ENCODE measurements around the gene TMC1.

Gene TMC1

GRCh38 chr9:72721067-72721466 is 199.7 kb downstream of the TMC1 start:
- DNase-seq: no peak
- H3K4me1 ChIP-seq (ENCODE audit: control insufficient read depth, insufficient read depth, low read length, poor library complexity, severe bottlenecking): no peaks in the 10 kb centered on the region
- no peaks in the 10 kb centered on the region for H3K36me3 ChIP-seq (ENCODE audit: control insufficient read depth, insufficient read depth, low read length)
- H3K27me3 ChIP-seq (replicated peaks; ENCODE audit: control insufficient read depth, insufficient read depth, low read length, poor library complexity, severe bottlenecking): no peaks in the 10 kb centered on the region
- no peak overlapping the region for H3K27ac ChIP-seq (ENCODE audit: insufficient read depth, low read length, poor library complexity, severe bottlenecking)
- H3K4me3 ChIP-seq (ENCODE audit: insufficient read depth, low read depth, low read length, poor library complexity, severe bottlenecking): no peak overlapping the region
- no peaks in the 10 kb centered on the region for H3K9me3 ChIP-seq (ENCODE audit: control insufficient read depth, low read length)

GRCh38 chr9:72726947-72727346 is 205.5 kb downstream of the TMC1 start:
- H3K36me3 ChIP-seq (ENCODE audit: control insufficient read depth, insufficient read depth, low read length): no peaks in the 10 kb centered on the region
- H3K9me3 ChIP-seq (ENCODE audit: control insufficient read depth, low read length): no peaks in the 10 kb centered on the region
- no peak overlapping the region for H3K27ac ChIP-seq (ENCODE audit: insufficient read depth, low read length, poor library complexity, severe bottlenecking)
- H3K27me3 ChIP-seq (replicated peaks; ENCODE audit: control insufficient read depth, insufficient read depth, low read length, poor library complexity, severe bottlenecking): no peaks in the 10 kb centered on the region
- H3K4me1 ChIP-seq (ENCODE audit: control insufficient read depth, insufficient read depth, low read length, poor library complexity, severe bottlenecking): no peaks in the 10 kb centered on the region
- DNase-seq: no peak
- H3K4me3 ChIP-seq (ENCODE audit: insufficient read depth, low read depth, low read length, poor library complexity, severe bottlenecking): no peak overlapping the region

DNA sequence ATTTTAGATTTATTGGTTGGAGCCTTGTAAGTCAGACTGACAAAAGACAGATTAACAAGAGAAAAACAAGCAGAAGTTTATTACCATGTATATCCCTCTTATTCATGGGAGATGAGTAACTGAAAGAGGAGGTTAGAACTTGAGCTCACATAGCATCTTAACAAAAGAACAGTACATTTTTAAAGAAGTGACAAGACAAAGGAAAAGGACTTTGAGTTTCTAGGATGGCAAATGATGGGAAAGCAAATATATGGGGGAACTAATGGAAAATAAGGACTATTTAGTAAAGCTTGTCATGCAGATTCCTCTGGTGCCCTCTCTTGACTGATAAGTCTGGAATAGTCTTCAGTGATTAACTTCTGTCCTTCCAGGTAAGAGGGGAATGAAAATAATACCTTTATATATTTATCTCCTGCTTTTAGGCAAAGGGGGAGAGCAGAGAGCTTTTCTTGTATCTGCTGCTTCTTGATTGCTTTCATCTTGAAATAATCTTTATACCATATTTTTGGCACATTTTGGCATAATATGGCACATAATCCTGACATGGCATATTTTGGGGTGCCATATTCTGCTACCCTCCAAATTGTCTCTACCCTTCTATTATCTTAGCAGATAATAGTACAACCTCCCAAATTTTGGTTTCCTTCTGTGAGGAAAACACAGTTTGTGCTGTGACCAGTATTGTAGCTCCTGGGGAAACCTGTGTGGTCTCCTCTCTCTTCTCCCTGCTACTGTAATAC is 206.8 kb downstream of the TMC1 start:
- Histone ChIP-seq H3K9me3 (ENCODE audit: control insufficient read depth, low read length) (no peaks in the 10 kb centered on the region), H3K36me3 (ENCODE audit: control insufficient read depth, insufficient read depth, low read length) (no peaks in the 10 kb centered on the region), H3K4me1 (ENCODE audit: control insufficient read depth, insufficient read depth, low read length, poor library complexity, severe bottlenecking) (no peaks in the 10 kb centered on the region), H3K4me3 (ENCODE audit: insufficient read depth, low read depth, low read length, poor library complexity, severe bottlenecking) (no peak overlapping the region), H3K27me3 (replicated peaks; ENCODE audit: control insufficient read depth, insufficient read depth, low read length, poor library complexity, severe bottlenecking) (no peaks in the 10 kb centered on the region), H3K27ac (ENCODE audit: insufficient read depth, low read length, poor library complexity, severe bottlenecking) (no peak overlapping the region)
- no peak for DNase-seq

DNA sequence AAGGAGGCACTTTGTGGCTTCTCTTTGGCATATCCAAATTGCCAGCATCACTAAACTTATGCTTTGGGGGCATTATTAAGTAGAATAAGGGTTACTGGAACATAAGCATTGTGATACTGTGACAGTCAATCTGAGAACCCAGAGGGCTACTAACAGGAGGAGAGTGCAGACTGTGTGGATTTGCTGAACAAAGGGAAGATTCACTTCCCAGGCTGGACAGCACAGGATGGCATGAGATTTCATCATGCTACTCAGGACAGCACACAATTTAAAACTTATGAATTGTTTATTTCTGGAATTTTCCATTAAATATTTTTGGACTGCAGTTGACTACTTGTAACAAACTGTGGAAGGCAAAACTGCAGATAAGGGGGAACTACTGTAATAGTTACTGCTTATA is 212.5 kb downstream of the TMC1 start:
- DNase-seq: no peak
- no peaks in the 10 kb centered on the region for H3K4me1 ChIP-seq (ENCODE audit: control insufficient read depth, insufficient read depth, low read length, poor library complexity, severe bottlenecking)

DNA sequence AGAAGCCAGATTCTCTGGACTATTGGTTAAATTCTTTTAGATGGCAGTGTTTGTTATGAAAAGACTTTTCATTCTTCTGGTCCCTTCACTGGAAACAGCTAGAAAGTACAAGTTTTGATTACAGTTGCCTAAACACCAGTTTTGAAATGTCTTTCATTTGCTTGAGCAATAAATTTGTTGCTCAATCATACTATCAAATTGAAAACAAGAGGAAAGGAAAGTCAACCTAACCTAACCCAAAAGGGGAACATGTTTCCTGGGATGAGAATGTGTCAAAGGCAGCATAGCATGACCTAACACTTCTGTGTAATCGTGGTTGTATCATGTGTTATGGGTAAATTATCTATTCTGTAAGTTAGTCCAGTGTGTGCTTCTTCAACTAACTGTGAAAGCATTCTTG is 213.2 kb downstream of the TMC1 start:
- H3K27ac ChIP-seq (ENCODE audit: insufficient read depth, low read length, poor library complexity, severe bottlenecking): no peak overlapping the region

More for the DNA sequence above, 212.5 kb downstream of the TMC1 start:
- Histone ChIP-seq H3K27ac (ENCODE audit: insufficient read depth, low read length, poor library complexity, severe bottlenecking) (no peak overlapping the region), H3K27me3 (replicated peaks; ENCODE audit: control insufficient read depth, insufficient read depth, low read length, poor library complexity, severe bottlenecking) (no peaks in the 10 kb centered on the region), H3K4me3 (ENCODE audit: insufficient read depth, low read depth, low read length, poor library complexity, severe bottlenecking) (no peak overlapping the region), H3K9me3 (ENCODE audit: control insufficient read depth, low read length) (no peaks in the 10 kb centered on the region), H3K36me3 (ENCODE audit: control insufficient read depth, insufficient read depth, low read length) (no peaks in the 10 kb centered on the region)

GRCh38 chr9:72743836-72744235 is 222.4 kb downstream of the TMC1 start:
- no peaks in the 10 kb centered on the region for H3K36me3 ChIP-seq (ENCODE audit: control insufficient read depth, insufficient read depth, low read length)
- no peaks in the 10 kb centered on the region for H3K4me1 ChIP-seq (ENCODE audit: control insufficient read depth, insufficient read depth, low read length, poor library complexity, severe bottlenecking)
- H3K9me3 ChIP-seq (ENCODE audit: control insufficient read depth, low read length): no peaks in the 10 kb centered on the region
- no peaks in the 10 kb centered on the region for H3K27me3 ChIP-seq (replicated peaks; ENCODE audit: control insufficient read depth, insufficient read depth, low read length, poor library complexity, severe bottlenecking)
- H3K4me3 ChIP-seq (ENCODE audit: insufficient read depth, low read depth, low read length, poor library complexity, severe bottlenecking): no peak overlapping the region
- DNase-seq: no peak
- H3K27ac ChIP-seq (ENCODE audit: insufficient read depth, low read length, poor library complexity, severe bottlenecking): no peak overlapping the region

More for the DNA sequence above, 213.2 kb downstream of the TMC1 start:
- Histone ChIP-seq H3K4me3 (ENCODE audit: insufficient read depth, low read depth, low read length, poor library complexity, severe bottlenecking) (no peak overlapping the region), H3K36me3 (ENCODE audit: control insufficient read depth, insufficient read depth, low read length) (no peaks in the 10 kb centered on the region), H3K27me3 (replicated peaks; ENCODE audit: control insufficient read depth, insufficient read depth, low read length, poor library complexity, severe bottlenecking) (no peaks in the 10 kb centered on the region), H3K9me3 (ENCODE audit: control insufficient read depth, low read length) (no peaks in the 10 kb centered on the region), H3K4me1 (ENCODE audit: control insufficient read depth, insufficient read depth, low read length, poor library complexity, severe bottlenecking) (no peaks in the 10 kb centered on the region)
- no peak for DNase-seq

GRCh38 chr9:72749276-72749675 is 227.9 kb downstream of the TMC1 start:
- Histone ChIP-seq H3K27me3 (replicated peaks; ENCODE audit: control insufficient read depth, insufficient read depth, low read length, poor library complexity, severe bottlenecking) (no peaks in the 10 kb centered on the region), H3K4me1 (ENCODE audit: control insufficient read depth, insufficient read depth, low read length, poor library complexity, severe bottlenecking) (no peaks in the 10 kb centered on the region), H3K36me3 (ENCODE audit: control insufficient read depth, insufficient read depth, low read length) (no peaks in the 10 kb centered on the region), H3K9me3 (ENCODE audit: control insufficient read depth, low read length) (no peaks in the 10 kb centered on the region), H3K4me3 (ENCODE audit: insufficient read depth, low read depth, low read length, poor library complexity, severe bottlenecking) (no peak overlapping the region), H3K27ac (ENCODE audit: insufficient read depth, low read length, poor library complexity, severe bottlenecking) (no peak overlapping the region)
- no peak for DNase-seq

DNA sequence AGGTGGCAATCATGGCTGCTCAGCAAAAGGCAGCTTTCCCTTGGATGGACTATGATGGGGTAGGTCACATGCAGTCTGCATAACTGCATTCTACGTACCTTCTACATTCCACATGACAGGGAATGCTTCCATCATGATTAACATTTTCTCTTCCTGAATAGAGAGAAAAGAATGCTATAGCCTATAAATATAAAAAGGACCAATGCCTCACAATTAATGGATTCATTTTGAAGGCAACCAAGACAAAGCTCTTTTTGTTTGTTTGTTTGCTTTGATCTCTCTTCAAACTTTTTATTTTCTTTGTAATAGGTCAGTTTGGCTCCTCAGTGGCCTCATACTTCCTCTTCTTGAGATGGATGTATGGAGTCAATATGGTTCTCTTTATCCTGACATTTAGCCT is 230.1 kb downstream of the TMC1 start:
- H3K4me3 ChIP-seq (ENCODE audit: insufficient read depth, low read depth, low read length, poor library complexity, severe bottlenecking): no peak overlapping the region
- H3K27ac ChIP-seq (ENCODE audit: insufficient read depth, low read length, poor library complexity, severe bottlenecking): no peak overlapping the region
- no peaks in the 10 kb centered on the region for H3K4me1 ChIP-seq (ENCODE audit: control insufficient read depth, insufficient read depth, low read length, poor library complexity, severe bottlenecking)
- no peak for DNase-seq
- no peaks in the 10 kb centered on the region for H3K9me3 ChIP-seq (ENCODE audit: control insufficient read depth, low read length)
- no peaks in the 10 kb centered on the region for H3K36me3 ChIP-seq (ENCODE audit: control insufficient read depth, insufficient read depth, low read length)
- no peaks in the 10 kb centered on the region for H3K27me3 ChIP-seq (replicated peaks; ENCODE audit: control insufficient read depth, insufficient read depth, low read length, poor library complexity, severe bottlenecking)

DNA sequence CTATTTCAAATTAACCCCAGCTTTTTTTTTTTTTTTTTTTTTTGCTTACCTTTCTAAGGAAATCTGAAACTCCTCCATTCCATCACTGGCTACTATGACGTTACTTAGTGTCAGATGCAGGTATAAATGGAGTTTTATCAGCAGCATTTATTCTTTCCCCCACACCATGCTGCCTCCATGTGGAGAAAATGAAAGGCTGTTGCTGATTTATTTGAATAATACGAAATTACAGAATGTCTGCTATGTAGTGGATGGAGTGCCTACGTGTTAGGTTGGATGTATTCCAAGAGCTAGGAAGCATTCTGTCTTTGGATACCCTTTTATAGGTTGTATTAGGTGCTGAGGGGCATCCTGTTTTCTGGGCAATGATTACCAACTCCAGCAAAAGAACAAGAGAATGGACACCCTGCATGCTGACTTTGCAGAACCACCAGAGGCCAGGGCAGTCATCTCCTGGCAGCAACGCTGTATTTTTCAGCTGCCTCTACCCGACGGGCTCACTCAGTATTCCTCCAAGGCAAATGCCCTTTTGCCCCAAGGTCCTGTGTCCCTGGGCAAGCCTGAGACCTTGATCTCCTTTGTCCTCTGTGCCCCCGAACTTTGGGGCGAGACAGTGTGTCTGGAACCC is 232.0 kb downstream of the TMC1 start:
- Histone ChIP-seq H3K4me1 (ENCODE audit: control insufficient read depth, insufficient read depth, low read length, poor library complexity, severe bottlenecking) (no peaks in the 10 kb centered on the region), H3K4me3 (ENCODE audit: insufficient read depth, low read depth, low read length, poor library complexity, severe bottlenecking) (no peak overlapping the region), H3K9me3 (ENCODE audit: control insufficient read depth, low read length) (no peaks in the 10 kb centered on the region), H3K27me3 (replicated peaks; ENCODE audit: control insufficient read depth, insufficient read depth, low read length, poor library complexity, severe bottlenecking) (no peaks in the 10 kb centered on the region), H3K27ac (ENCODE audit: insufficient read depth, low read length, poor library complexity, severe bottlenecking) (no peak overlapping the region), H3K36me3 (ENCODE audit: control insufficient read depth, insufficient read depth, low read length) (no peaks in the 10 kb centered on the region)
- DNase-seq: no peak

GRCh38 chr9:72755836-72756235 is 234.4 kb downstream of the TMC1 start:
- Histone ChIP-seq H3K4me3 (ENCODE audit: insufficient read depth, low read depth, low read length, poor library complexity, severe bottlenecking) (no peak overlapping the region), H3K27ac (ENCODE audit: insufficient read depth, low read length, poor library complexity, severe bottlenecking) (no peak overlapping the region), H3K27me3 (replicated peaks; ENCODE audit: control insufficient read depth, insufficient read depth, low read length, poor library complexity, severe bottlenecking) (no peaks in the 10 kb centered on the region), H3K9me3 (ENCODE audit: control insufficient read depth, low read length) (no peaks in the 10 kb centered on the region), H3K4me1 (ENCODE audit: control insufficient read depth, insufficient read depth, low read length, poor library complexity, severe bottlenecking) (no peaks in the 10 kb centered on the region), H3K36me3 (ENCODE audit: control insufficient read depth, insufficient read depth, low read length) (no peaks in the 10 kb centered on the region)
- no peak for DNase-seq

Measured in effector memory CD4-positive, alpha-beta T cell (primary cell).